B cell (primary cell): Measurements from ENCODE around the gene ATP11B. TPM values are rescaled to one million over a fixed set of nuclear protein-coding genes. Genes with fewer than 3 reads are reported as not detected.

ENCODE experiments used
- ATAC-seq: fragments of 200-7000 bp; cut with Tn5 transposase; one replicate; pipeline ENCODE4 v1.10.0; 2021; ENCODE audit warnings: low read depth, mild to moderate bottlenecking, moderate number of reproducible peaks, moderate library complexity
- CTCF ChIA-PET: fragments of 350-600 bp; sonication (Branson Sonifier 250); formaldehyde crosslinking; loops from one replicate; lab custom pipeline; 2021; ENCODE audit warnings: antibody characterized with exemption, inconsistent platforms; lab: Charles Lee
- POLR2A ChIA-PET: fragments of 350-600 bp; sonication (Branson Sonifier 250); formaldehyde crosslinking; loops from one replicate; lab custom pipeline; 2021; ENCODE audit warnings: antibody characterized with exemption; lab: Charles Lee
- DNase-seq: peaks from one replicate; pipeline ENCODE4 v3.0.0; 2013
- H2AFZ ChIP-seq: 2 replicates; pipeline ENCODE4 v1.6.1; 2012; ENCODE audit warnings: mild to moderate bottlenecking, low read depth, low read length; ENCODE audit not compliant: insufficient read depth, poor library complexity, severe bottlenecking
- H3K27ac ChIP-seq, 2 donors: 1 replicate in 1 of 2; 2 replicates in 1 of 2; pipeline ENCODE4 v1.5.1; 2012 to 2013; ENCODE audit warnings: low read length in 2 of 2, mild to moderate bottlenecking in 2 of 2, moderate library complexity in 1 of 2
- H3K27me3 ChIP-seq, 4 experiments: fragments of 200-600 bp in 1 of 4; sonication (generic) in 1 of 4; replicated peaks in 1 of 4; 1 replicate in 2 of 4; 2 replicates in 2 of 4; pipeline versions ENCODE4 v1.6.1 to v1.7.0; 2013 to 2016; ENCODE audit warnings: low read length in 3 of 4, mild to moderate bottlenecking in 2 of 4, mixed read lengths in 1 of 4, moderate library complexity in 1 of 4; ENCODE audit not compliant: insufficient read depth in 4 of 4, control insufficient read depth in 3 of 4; ENCODE audit errors: control extremely low read depth in 1 of 4
- H3K36me3 ChIP-seq, 2 experiments: replicated peaks in 1 of 2; 1 replicate in 1 of 2; 2 replicates in 1 of 2; pipeline versions ENCODE4 v1.6.1 to v1.7.1; 2013; ENCODE audit warnings: low read length in 1 of 2; ENCODE audit not compliant: insufficient read depth in 2 of 2, control insufficient read depth in 1 of 2; ENCODE audit errors: control extremely low read depth in 1 of 2, extremely low read depth in 1 of 2
- H3K4me1 ChIP-seq, 2 donors: fragments of 200-600 bp in 1 of 2; sonication (generic) in 1 of 2; 1 replicate in 1 of 2; 2 replicates in 1 of 2; pipeline versions ENCODE4 v1.5.1 to v1.6.1; 2013 to 2017; ENCODE audit warnings: low read length in 2 of 2; ENCODE audit not compliant: control insufficient read depth in 2 of 2, insufficient read depth in 2 of 2
- H3K4me2 ChIP-seq: replicated peaks from 2 replicates; pipeline ENCODE3; 2012; ENCODE audit warnings: mild to moderate bottlenecking, low read depth, low read length; ENCODE audit not compliant: poor library complexity, severe bottlenecking
- H3K4me3 ChIP-seq, 5 experiments: fragments of 200-600 bp in 1 of 5; sonication (generic) in 1 of 5; 1 replicate in 3 of 5; 2 replicates in 2 of 5; pipeline versions ENCODE4 v1.5.1 to v1.7.0; 2011 to 2016; ENCODE audit warnings: low read length in 4 of 5, mild to moderate bottlenecking in 4 of 5, low read depth in 2 of 5, control low read depth in 1 of 5, moderate library complexity in 1 of 5; ENCODE audit not compliant: insufficient read depth in 1 of 5; ENCODE audit errors: control extremely low read depth in 1 of 5, extremely low read depth in 1 of 5
- H3K79me2 ChIP-seq: fragments of 200-600 bp; sonication (generic); one replicate; pipeline ENCODE4 v1.6.0; 2016; ENCODE audit warnings: low read length; ENCODE audit not compliant: control insufficient read depth, insufficient read depth
- H3K9ac ChIP-seq: fragments of 200-600 bp; sonication (generic); 2 replicates; pipeline ENCODE4 v1.6.1; 2017; ENCODE audit warnings: mild to moderate bottlenecking, low read length, moderate library complexity
- H3K9me3 ChIP-seq, 3 donors: one replicate each; pipeline versions ENCODE4 v1.6.1 to v1.7.1; 2013; ENCODE audit warnings: low read length in 2 of 3; ENCODE audit not compliant: control insufficient read depth in 2 of 3, insufficient read depth in 1 of 3; ENCODE audit errors: control extremely low read depth in 1 of 3
- H4K20me1 ChIP-seq: 2 replicates; pipeline ENCODE4 v1.6.0; 2012; ENCODE audit warnings: mild to moderate bottlenecking, low read length; ENCODE audit not compliant: insufficient read depth, control insufficient read depth, poor library complexity, severe bottlenecking
- H3K27ac Mint-ChIP-seq: one replicate; pipeline ENCODE4 v1.8.0; 2021; ENCODE audit warnings: mixed read lengths
- H3K27me3 Mint-ChIP-seq: one replicate; pipeline ENCODE4 v1.8.0; 2021; ENCODE audit warnings: mixed read lengths
- H3K4me1 Mint-ChIP-seq: one replicate; pipeline ENCODE4 v1.8.0; 2021; ENCODE audit warnings: mixed read lengths
- H3K4me3 Mint-ChIP-seq: one replicate; pipeline ENCODE4 v1.8.0; 2021; ENCODE audit warnings: mixed read lengths
- H3K9me3 Mint-ChIP-seq: one replicate; pipeline ENCODE4 v1.8.0; 2022; ENCODE audit warnings: mixed read lengths; ENCODE audit not compliant: insufficient read depth
- CTCF ChIP-seq: fragments of 200-600 bp; IDR thresholded peaks from one replicate; pipeline ENCODE4 v1.8.0; 2022; ENCODE audit warnings: antibody characterized with exemption, mild to moderate bottlenecking
- EZH2 ChIP-seq: IDR thresholded peaks from 2 replicates; pipeline ENCODE4 v1.6.1; 2012; ENCODE audit warnings: borderline replicate concordance, low read depth, mild to moderate bottlenecking, moderate library complexity, low read length; ENCODE audit not compliant: insufficient read depth, poor library complexity, severe bottlenecking
- WGBS: methylation state at CpG from one replicate; pipeline ENCODE4 v1.1.5; 2013; ENCODE audit warnings: missing lambda C conversion rate; ENCODE audit not compliant: insufficient coverage; 5-methylcytosine and 5-hydroxymethylcytosine counted together
- intact Hi-C: fragments of 100-400 bp; cut with micrococcal nuclease; formaldehyde crosslinking; loops from one replicate; pipeline ENCODE4 v1.10.0; 2022
- polyA plus RNA-seq: library from polyadenylated mRNA; depleted of rRNA; stranded (reverse); fragments of >200 nt; gene quantifications from 2 replicates; pipeline ENCODE4 v1.2.3, GENCODE V29; 2012
- total RNA-seq, 2 donors: library from RNA; stranded (reverse); fragments of 120-200 nt in 1 of 2; gene quantifications; 1 replicate in 1 of 2; 2 replicates in 1 of 2; pipeline versions ENCODE4 v1.2.3 to v1.2.4, GENCODE V29; 2013 to 2022

Gene ATP11B
- total and polyA plus RNA-seq, 2 donors (not counting 1 experiment from before 2014, with no cell fraction given) = 14.0 to 81.9 TPM

- peaks cover 3 to 14% of the 10 kb centered on the region in 2 donors for H3K4me1 ChIP-seq
- peaks cover 96% of the 10 kb centered on the region for H3K79me2 ChIP-seq
- peaks cover 41% of the 10 kb centered on the region for H3K4me1 Mint-ChIP-seq
Measured at GRCh38 chr3:182800508-182800907, 7.2 kb downstream of the ATP11B start.

More at GRCh38 chr3:182800508-182800907, 7.2 kb downstream of the ATP11B start:
- Histone ChIP-seq H3K4me3 (no peak overlapping the region), H3K27ac (no peak overlapping the region), H3K9me3 (no peaks in the 10 kb centered on the region), H3K4me2 (no peak overlapping the region), H2AFZ (no peak overlapping the region), H4K20me1 (peaks cover 61% of the 10 kb centered on the region), H3K9ac (no peak overlapping the region), H3K36me3 (peaks cover 0 to 2% of the 10 kb centered on the region in 2 experiments), H3K27me3 (no peaks in the 10 kb centered on the region)
- ChIA-PET CTCF (no interaction called here), POLR2A (no interaction called here)
- H3K4me3 Mint-ChIP-seq = no peak overlapping the region
- intact Hi-C loops = no loop called here
- 98% methylated on average over 6 of the region's 8 CpGs for WGBS
- TF ChIP-seq EZH2 = no peak
- no peak for TF ChIP-seq CTCF
- H3K27ac Mint-ChIP-seq = no peak overlapping the region
- no peaks in the 10 kb centered on the region for H3K27me3 Mint-ChIP-seq
- ATAC-seq (no peak), DNase-seq (no peak)
- no peaks in the 10 kb centered on the region for H3K9me3 Mint-ChIP-seq
